Mammary epithelial cell (primary cell): ENCODE results near the gene PXMP2.

Experiments used
- EZH2 ChIP-seq: IDR thresholded peaks from 2 replicates; pipeline ENCODE4 v1.6.1; 2012; ENCODE audit warnings: low read length, inconsistent platforms, borderline replicate concordance
- TF ChIP-seq, protein P1 (sequence below), 2 donors: IDR thresholded peaks in 1 of 2; conservative IDR thresholded peaks in 1 of 2; 2 replicates each; pipeline ENCODE4 v1.5.1; 2011 to 2012; ENCODE audit warnings: inconsistent platforms in 2 of 2, low read length in 2 of 2, mild to moderate bottlenecking in 2 of 2, control low read depth in 1 of 2, low read depth in 1 of 2; ENCODE audit not compliant: insufficient read depth in 1 of 2; ENCODE audit errors: extremely low read depth in 1 of 2

- TF ChIP-seq, protein P1, sequence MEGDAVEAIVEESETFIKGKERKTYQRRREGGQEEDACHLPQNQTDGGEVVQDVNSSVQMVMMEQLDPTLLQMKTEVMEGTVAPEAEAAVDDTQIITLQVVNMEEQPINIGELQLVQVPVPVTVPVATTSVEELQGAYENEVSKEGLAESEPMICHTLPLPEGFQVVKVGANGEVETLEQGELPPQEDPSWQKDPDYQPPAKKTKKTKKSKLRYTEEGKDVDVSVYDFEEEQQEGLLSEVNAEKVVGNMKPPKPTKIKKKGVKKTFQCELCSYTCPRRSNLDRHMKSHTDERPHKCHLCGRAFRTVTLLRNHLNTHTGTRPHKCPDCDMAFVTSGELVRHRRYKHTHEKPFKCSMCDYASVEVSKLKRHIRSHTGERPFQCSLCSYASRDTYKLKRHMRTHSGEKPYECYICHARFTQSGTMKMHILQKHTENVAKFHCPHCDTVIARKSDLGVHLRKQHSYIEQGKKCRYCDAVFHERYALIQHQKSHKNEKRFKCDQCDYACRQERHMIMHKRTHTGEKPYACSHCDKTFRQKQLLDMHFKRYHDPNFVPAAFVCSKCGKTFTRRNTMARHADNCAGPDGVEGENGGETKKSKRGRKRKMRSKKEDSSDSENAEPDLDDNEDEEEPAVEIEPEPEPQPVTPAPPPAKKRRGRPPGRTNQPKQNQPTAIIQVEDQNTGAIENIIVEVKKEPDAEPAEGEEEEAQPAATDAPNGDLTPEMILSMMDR (conservative IDR thresholded peaks at IDR 0.05 in 1 of 2, IDR thresholded peaks at IDR 0.05 in 1 of 2; ENCODE audit: extremely low read depth in 1 of 2, insufficient read depth in 1 of 2, low read depth in 1 of 2, low read length in 2 of 2) = no peak
- no peak for TF ChIP-seq EZH2
Measured at GRCh38 chr12:132748319-132748718, 60.9 kb downstream of the PXMP2 start.
